ENCODE measurements around the gene BRD2.

Gene BRD2

GRCh38 chr6:32956176-32956575 lies 12.2 kb upstream of the BRD2 start:
- H3K36me3 ChIP-seq (ENCODE audit: insufficient read depth, low read length), result no peaks in the 10 kb centered on the region
- ATAC-seq (ENCODE audit: insufficient read depth, low read depth), result no peak
- peaks cover 7% of the 10 kb centered on the region for H3K4me1 ChIP-seq (ENCODE audit: insufficient read depth, low read length)
- H3K27ac ChIP-seq (ENCODE audit: low read length), result no peak overlapping the region
- no peaks in the 10 kb centered on the region for H3K27me3 ChIP-seq (ENCODE audit: insufficient read depth, low read length, poor library complexity)
- no peak for DNase-seq
- H2AFZ ChIP-seq (ENCODE audit: low read depth, low read length), result no peak overlapping the region
- H4K20me1 ChIP-seq (ENCODE audit: insufficient read depth, low read length), result no peaks in the 10 kb centered on the region
- H3K4me2 ChIP-seq (ENCODE audit: insufficient read depth, low read length), result no peak overlapping the region
- H3K4me3 ChIP-seq (ENCODE audit: low read depth in 1 of 2, low read length in 2 of 2), result no peak overlapping the region
- no peaks in the 10 kb centered on the region for H3K9me3 ChIP-seq (ENCODE audit: insufficient read depth, low read length, severe bottlenecking)
- no peak overlapping the region for H3K9ac ChIP-seq (ENCODE audit: low read depth, low read length)
- no peaks in the 10 kb centered on the region for H3K79me2 ChIP-seq (ENCODE audit: insufficient read depth, low read length)
- TF ChIP-seq, protein P1, sequence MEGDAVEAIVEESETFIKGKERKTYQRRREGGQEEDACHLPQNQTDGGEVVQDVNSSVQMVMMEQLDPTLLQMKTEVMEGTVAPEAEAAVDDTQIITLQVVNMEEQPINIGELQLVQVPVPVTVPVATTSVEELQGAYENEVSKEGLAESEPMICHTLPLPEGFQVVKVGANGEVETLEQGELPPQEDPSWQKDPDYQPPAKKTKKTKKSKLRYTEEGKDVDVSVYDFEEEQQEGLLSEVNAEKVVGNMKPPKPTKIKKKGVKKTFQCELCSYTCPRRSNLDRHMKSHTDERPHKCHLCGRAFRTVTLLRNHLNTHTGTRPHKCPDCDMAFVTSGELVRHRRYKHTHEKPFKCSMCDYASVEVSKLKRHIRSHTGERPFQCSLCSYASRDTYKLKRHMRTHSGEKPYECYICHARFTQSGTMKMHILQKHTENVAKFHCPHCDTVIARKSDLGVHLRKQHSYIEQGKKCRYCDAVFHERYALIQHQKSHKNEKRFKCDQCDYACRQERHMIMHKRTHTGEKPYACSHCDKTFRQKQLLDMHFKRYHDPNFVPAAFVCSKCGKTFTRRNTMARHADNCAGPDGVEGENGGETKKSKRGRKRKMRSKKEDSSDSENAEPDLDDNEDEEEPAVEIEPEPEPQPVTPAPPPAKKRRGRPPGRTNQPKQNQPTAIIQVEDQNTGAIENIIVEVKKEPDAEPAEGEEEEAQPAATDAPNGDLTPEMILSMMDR (IDR thresholded peaks at IDR 0.05; ENCODE audit: borderline replicate concordance, extremely low read depth, low read length, poor library complexity, severe bottlenecking), result no peak
- no peak for TF ChIP-seq EZH2 (IDR thresholded peaks at IDR 0.05; ENCODE audit: borderline replicate concordance, low read depth, low read length, severe bottlenecking)

DNA sequence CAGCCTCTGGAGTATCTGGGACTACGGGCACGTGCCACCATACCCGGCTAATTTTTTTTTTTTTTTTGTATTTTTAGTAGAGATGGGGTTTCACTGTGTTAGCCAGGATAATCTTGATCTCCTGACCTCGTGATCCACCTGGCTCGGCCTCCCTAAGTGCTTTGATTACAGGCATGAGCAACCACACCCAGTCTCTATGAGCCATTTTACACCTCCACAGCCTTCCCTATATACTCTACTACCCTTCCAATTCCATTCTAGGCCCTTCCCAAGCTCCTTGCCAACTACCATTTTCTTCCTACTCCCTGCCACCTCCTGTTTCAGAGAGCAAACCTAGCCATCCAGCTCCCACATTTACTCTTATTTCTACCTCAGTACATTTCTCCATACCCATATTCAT lies 7.8 kb upstream of the BRD2 start:
- TF ChIP-seq, protein P1 (IDR thresholded peaks at IDR 0.05; ENCODE audit: borderline replicate concordance, extremely low read depth, low read length, poor library complexity, severe bottlenecking), result no peak
- TF ChIP-seq EZH2 (IDR thresholded peaks at IDR 0.05; ENCODE audit: borderline replicate concordance, low read depth, low read length, severe bottlenecking), result no peak
- H2AFZ ChIP-seq (ENCODE audit: low read depth, low read length), result no peak overlapping the region
- no peak overlapping the region for H3K27ac ChIP-seq (ENCODE audit: low read length)
- peaks cover 5% of the 10 kb centered on the region; the same call in 1 of the 2 replicates for H3K79me2 ChIP-seq (ENCODE audit: insufficient read depth, low read length)
- H3K4me1 ChIP-seq (ENCODE audit: insufficient read depth, low read length), result no peaks in the 10 kb centered on the region
- no peak overlapping the region for H3K9ac ChIP-seq (ENCODE audit: low read depth, low read length)
- DNase-seq (no peak), ATAC-seq (ENCODE audit: insufficient read depth, low read depth) (no peak)
- no peaks in the 10 kb centered on the region for H3K9me3 ChIP-seq (ENCODE audit: insufficient read depth, low read length, severe bottlenecking)
- H4K20me1 ChIP-seq (ENCODE audit: insufficient read depth, low read length), result no peaks in the 10 kb centered on the region
- H3K27me3 ChIP-seq (ENCODE audit: insufficient read depth, low read length, poor library complexity), result no peaks in the 10 kb centered on the region
- H3K36me3 ChIP-seq (ENCODE audit: insufficient read depth, low read length), result no peaks in the 10 kb centered on the region
- no peak overlapping the region for H3K4me2 ChIP-seq (ENCODE audit: insufficient read depth, low read length)
- no peak overlapping the region for H3K4me3 ChIP-seq (ENCODE audit: low read depth in 1 of 2, low read length in 2 of 2)

GRCh38 chr6:32962213-32962826 lies 6.1 kb upstream of the BRD2 start:
- H3K27me3 ChIP-seq (ENCODE audit: insufficient read depth, low read length, poor library complexity), result no peaks in the 10 kb centered on the region
- H4K20me1 ChIP-seq (ENCODE audit: insufficient read depth, low read length), result no peaks in the 10 kb centered on the region
- DNase-seq (no peak), ATAC-seq (ENCODE audit: insufficient read depth, low read depth) (no peak)
- TF ChIP-seq, protein P1 (IDR thresholded peaks at IDR 0.05; ENCODE audit: borderline replicate concordance, extremely low read depth, low read length, poor library complexity, severe bottlenecking), result no peak
- TF ChIP-seq EZH2 (IDR thresholded peaks at IDR 0.05; ENCODE audit: borderline replicate concordance, low read depth, low read length, severe bottlenecking), result no peak
- H3K4me1 ChIP-seq (ENCODE audit: insufficient read depth, low read length), result peaks cover 17% of the 10 kb centered on the region
- H3K36me3 ChIP-seq (ENCODE audit: insufficient read depth, low read length), result no peaks in the 10 kb centered on the region
- H3K79me2 ChIP-seq (ENCODE audit: insufficient read depth, low read length), result peaks cover 22% of the 10 kb centered on the region
- H3K9ac ChIP-seq (ENCODE audit: low read depth, low read length), result no peak overlapping the region
- no peak overlapping the region for H3K27ac ChIP-seq (ENCODE audit: low read length)
- H2AFZ ChIP-seq (ENCODE audit: low read depth, low read length), result no peak overlapping the region
- H3K9me3 ChIP-seq (ENCODE audit: insufficient read depth, low read length, severe bottlenecking), result no peaks in the 10 kb centered on the region
- no peak overlapping the region for H3K4me3 ChIP-seq (ENCODE audit: low read depth in 1 of 2, low read length in 2 of 2)
- no peak overlapping the region for H3K4me2 ChIP-seq (ENCODE audit: insufficient read depth, low read length)
